ENCODE data around the gene CHRM2.

The CHRM2 gene

GRCh38 chr7:137005873-137006272 lies 137.4 kb downstream of the CHRM2 start:
- ChIA-PET CTCF (no interaction called here), POLR2A (ENCODE audit: low non-redundant PET) (no interaction called here)
- no peak for DNase-seq (ENCODE audit: low spot score)
- no peak overlapping the region for H3K27ac ChIP-seq
- TF ChIP-seq, protein P1, sequence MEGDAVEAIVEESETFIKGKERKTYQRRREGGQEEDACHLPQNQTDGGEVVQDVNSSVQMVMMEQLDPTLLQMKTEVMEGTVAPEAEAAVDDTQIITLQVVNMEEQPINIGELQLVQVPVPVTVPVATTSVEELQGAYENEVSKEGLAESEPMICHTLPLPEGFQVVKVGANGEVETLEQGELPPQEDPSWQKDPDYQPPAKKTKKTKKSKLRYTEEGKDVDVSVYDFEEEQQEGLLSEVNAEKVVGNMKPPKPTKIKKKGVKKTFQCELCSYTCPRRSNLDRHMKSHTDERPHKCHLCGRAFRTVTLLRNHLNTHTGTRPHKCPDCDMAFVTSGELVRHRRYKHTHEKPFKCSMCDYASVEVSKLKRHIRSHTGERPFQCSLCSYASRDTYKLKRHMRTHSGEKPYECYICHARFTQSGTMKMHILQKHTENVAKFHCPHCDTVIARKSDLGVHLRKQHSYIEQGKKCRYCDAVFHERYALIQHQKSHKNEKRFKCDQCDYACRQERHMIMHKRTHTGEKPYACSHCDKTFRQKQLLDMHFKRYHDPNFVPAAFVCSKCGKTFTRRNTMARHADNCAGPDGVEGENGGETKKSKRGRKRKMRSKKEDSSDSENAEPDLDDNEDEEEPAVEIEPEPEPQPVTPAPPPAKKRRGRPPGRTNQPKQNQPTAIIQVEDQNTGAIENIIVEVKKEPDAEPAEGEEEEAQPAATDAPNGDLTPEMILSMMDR (conservative IDR thresholded peaks at IDR 0.05; ENCODE audit: low read depth) = no peak

DNA sequence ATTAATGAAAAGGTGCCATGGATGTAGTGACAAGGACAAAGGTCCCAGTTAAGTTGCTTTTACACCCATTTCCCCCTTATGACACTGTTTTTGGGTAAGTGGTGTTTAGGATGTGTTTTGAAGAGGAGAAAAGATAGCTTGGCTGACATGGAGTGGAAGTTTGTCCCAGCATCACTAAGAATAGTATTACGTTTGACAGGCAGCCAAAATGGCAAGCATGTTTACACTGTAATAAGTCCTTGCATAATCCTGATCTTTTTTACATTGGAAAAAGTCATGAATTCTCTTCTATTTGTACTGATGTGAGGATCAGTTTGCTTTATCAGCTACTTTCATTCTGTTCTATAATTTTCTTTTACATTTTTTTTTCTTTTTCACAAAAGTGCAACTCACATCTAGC lies 137.8 kb downstream of the CHRM2 start:
- no peak for DNase-seq (ENCODE audit: low spot score)
- ChIA-PET CTCF (no interaction called here), POLR2A (ENCODE audit: low non-redundant PET) (no interaction called here)
- TF ChIP-seq, protein P1 (conservative IDR thresholded peaks at IDR 0.05; ENCODE audit: low read depth) = no peak
- H3K27ac ChIP-seq = no peak overlapping the region

GRCh38 chr7:137007001-137007694 lies 138.7 kb downstream of the CHRM2 start:
- DNase-seq (ENCODE audit: low spot score) = no peak
- TF ChIP-seq, protein P1 (conservative IDR thresholded peaks at IDR 0.05; ENCODE audit: low read depth) = no peak
- ChIA-PET CTCF (no interaction called here), POLR2A (ENCODE audit: low non-redundant PET) (no interaction called here)
- H3K27ac ChIP-seq = no peak overlapping the region

GRCh38 chr7:137009404-137009803 lies 141.0 kb downstream of the CHRM2 start:
- ChIA-PET POLR2A (ENCODE audit: low non-redundant PET) (no interaction called here), CTCF (no interaction called here)
- H3K27ac ChIP-seq = no peak overlapping the region
- TF ChIP-seq, protein P1 (conservative IDR thresholded peaks at IDR 0.05; ENCODE audit: low read depth) = no peak
- no peak for DNase-seq (ENCODE audit: low spot score)

- POLR2A ChIA-PET (ENCODE audit: low non-redundant PET) = no interaction called here
- TF ChIP-seq, protein P1 (conservative IDR thresholded peaks at IDR 0.05; ENCODE audit: low read depth) = no peak
- no peak for DNase-seq (ENCODE audit: low spot score)
- no peak overlapping the region for H3K27ac ChIP-seq
- CTCF ChIA-PET = no interaction called here
Observed at GRCh38 chr7:137015015-137015414, 146.6 kb downstream of the CHRM2 start.

- no peak overlapping the region for H3K27ac ChIP-seq
- ChIA-PET CTCF (no interaction called here), POLR2A (ENCODE audit: low non-redundant PET) (no interaction called here)
- DNase-seq (ENCODE audit: low spot score) = no peak
- TF ChIP-seq, protein P1 (conservative IDR thresholded peaks at IDR 0.05; ENCODE audit: low read depth) = no peak
Observed at GRCh38 chr7:137017221-137017620, 148.8 kb downstream of the CHRM2 start.
